Measurements from ENCODE around the gene APOA4. TPM values are rescaled to one million over a fixed set of nuclear protein-coding genes. Genes with fewer than 3 reads are reported as not detected.

APOA4 gene
- total RNA-seq, 4 donors from 2014 or later, result not detected

DNA sequence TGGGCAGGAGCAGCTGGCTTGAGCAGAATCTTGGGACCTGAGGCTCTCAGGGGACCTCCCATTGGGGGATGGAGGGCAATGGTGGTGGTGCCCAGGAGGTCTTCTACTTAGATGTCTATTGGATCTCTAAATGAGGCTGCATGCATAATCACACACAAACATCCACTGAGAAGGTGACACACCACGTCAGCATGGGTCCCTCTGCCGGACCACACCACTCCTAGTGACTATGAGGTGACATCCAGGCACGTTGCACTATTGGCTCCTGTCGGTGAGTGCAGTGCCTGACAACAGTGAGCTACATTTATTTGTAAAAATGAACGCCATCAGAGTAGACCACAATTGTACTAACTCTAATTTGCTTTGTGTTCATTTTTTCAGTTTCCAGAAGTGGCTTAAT is 2.3 kb upstream of the APOA4 start:
- Histone ChIP-seq H3K9me3 (no peaks in the 10 kb centered on the region), H3K27ac (no peak overlapping the region), H3K4me3 (no peak overlapping the region), H3K4me1 (no peaks in the 10 kb centered on the region), H3K27me3 (no peaks in the 10 kb centered on the region), H3K36me3 (no peaks in the 10 kb centered on the region)
- 75 to 83% methylated on average over 5 of the region's 5 CpGs for WGBS, 2 donors
- DNase-seq (ENCODE audit: low spot score in 2 of 2), result no peak
- TF ChIP-seq EP300 (IDR thresholded peaks at IDR 0.05) (no peak), POLR2A (IDR thresholded peaks at IDR 0.05) (no peak)
- TF ChIP-seq, protein P1, sequence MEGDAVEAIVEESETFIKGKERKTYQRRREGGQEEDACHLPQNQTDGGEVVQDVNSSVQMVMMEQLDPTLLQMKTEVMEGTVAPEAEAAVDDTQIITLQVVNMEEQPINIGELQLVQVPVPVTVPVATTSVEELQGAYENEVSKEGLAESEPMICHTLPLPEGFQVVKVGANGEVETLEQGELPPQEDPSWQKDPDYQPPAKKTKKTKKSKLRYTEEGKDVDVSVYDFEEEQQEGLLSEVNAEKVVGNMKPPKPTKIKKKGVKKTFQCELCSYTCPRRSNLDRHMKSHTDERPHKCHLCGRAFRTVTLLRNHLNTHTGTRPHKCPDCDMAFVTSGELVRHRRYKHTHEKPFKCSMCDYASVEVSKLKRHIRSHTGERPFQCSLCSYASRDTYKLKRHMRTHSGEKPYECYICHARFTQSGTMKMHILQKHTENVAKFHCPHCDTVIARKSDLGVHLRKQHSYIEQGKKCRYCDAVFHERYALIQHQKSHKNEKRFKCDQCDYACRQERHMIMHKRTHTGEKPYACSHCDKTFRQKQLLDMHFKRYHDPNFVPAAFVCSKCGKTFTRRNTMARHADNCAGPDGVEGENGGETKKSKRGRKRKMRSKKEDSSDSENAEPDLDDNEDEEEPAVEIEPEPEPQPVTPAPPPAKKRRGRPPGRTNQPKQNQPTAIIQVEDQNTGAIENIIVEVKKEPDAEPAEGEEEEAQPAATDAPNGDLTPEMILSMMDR (IDR thresholded peaks at IDR 0.05), result no peak

DNA sequence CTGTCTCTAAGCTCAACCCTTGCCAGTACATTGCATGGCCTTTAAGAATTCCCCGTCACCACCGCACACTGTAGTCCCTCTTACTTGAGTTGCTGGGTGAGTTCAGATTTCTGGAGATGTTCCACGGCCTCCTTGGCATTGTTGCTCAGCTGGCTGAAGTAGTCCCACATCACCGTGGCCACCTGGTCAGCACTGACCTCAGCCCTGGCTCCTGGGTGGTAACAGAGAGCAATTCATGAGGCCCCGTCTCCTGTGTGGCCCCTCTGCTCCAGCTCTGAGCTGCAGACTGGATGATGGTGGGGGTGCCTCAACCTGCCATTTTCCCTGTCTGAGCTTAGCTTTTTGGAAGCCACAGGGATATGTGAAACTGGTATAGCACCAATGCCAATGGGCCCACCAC is 529 bp downstream of the APOA4 start:
- Histone ChIP-seq H3K4me3 (no peak overlapping the region), H3K9me3 (no peaks in the 10 kb centered on the region), H3K36me3 (no peaks in the 10 kb centered on the region), H3K4me1 (no peaks in the 10 kb centered on the region), H3K27me3 (no peaks in the 10 kb centered on the region), H3K27ac (no peak overlapping the region)
- no peak for DNase-seq (ENCODE audit: low spot score in 2 of 2)
- 74 to 76% methylated on average over 5 of the region's 5 CpGs for WGBS, 2 donors
- TF ChIP-seq EP300 (IDR thresholded peaks at IDR 0.05) (no peak), POLR2A (IDR thresholded peaks at IDR 0.05) (no peak)
- TF ChIP-seq, protein P1 (IDR thresholded peaks at IDR 0.05), result no peak

DNA sequence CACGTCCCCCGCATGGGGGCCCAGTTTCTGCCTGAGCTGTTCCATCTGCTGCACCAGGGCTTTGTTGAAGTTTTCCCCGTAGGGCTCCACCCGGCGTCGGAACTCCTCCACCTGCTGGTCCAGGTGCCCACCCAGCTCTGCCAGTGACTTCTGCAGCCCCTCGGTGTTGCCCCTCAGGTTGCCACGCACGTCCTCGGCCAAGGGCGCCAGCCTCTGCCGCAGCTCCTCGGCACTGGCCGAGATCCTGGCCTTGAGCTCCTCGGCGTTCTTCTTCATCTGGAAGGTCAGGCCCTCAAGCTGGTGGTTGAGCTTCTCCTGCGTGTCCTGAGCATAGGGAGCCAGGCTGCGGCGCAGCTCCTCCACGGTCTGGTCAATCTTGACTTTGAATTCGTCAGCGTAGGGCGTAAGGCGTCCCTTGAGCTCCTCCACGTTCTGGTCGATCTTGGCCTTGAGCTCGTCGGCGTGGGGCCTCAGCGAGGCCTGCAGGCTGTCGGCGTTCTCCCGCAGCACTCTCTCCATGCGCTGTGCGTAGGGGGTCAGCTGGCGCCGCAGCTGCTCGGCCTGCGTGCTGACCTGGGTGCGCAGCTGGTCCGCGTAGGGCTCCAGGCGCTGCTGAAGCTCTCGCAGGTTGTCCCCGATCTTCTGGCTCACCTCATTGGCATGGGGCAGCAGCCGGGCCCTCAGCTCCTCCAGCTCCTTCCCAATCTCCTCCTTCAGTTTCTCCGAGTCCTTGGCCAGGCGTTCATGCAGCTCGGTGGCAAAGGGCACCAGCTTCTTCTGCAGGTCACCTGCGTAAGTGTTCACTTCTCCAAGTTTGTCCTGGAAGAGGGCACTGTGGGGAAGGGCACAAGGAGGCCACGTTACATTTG is 1.8 kb downstream of the APOA4 start:
- Histone ChIP-seq H3K4me1 (no peaks in the 10 kb centered on the region), H3K9me3 (no peaks in the 10 kb centered on the region), H3K27ac (no peak overlapping the region), H3K27me3 (no peaks in the 10 kb centered on the region), H3K36me3 (no peaks in the 10 kb centered on the region), H3K4me3 (no peak overlapping the region)
- no peak for DNase-seq (ENCODE audit: low spot score in 2 of 2)
- no peak for TF ChIP-seq EP300 (IDR thresholded peaks at IDR 0.05)
- TF ChIP-seq, protein P1 (IDR thresholded peaks at IDR 0.05), result no peak
- no peak for TF ChIP-seq POLR2A (IDR thresholded peaks at IDR 0.05)
- WGBS, 2 donors, result 92 to 94% methylated on average over 49 to 51 of the region's 51 CpGs

DNA sequence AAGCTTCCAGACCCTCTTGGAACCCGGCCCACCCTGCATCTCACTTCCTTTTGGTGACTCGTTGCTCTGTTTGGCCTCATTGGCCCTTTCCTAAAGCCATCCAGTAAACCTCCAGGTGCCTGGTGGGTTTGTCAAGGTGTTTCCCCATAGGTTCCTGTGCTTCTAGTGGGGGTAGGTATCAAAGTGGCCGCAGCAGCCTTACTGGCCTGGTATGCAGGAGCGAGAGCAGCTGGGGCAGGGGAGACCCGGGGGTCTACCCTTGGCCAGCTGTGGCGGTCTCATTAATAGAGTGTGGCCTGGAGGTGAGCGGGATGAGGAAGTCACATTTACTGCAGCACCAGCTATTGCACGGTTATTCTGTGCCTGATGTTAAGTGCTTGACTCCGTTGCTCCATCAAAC is 4.1 kb downstream of the APOA4 start:
- no peak for DNase-seq (ENCODE audit: low spot score in 2 of 2)
- Histone ChIP-seq H3K9me3 (no peaks in the 10 kb centered on the region), H3K27ac (no peak overlapping the region), H3K4me3 (no peak overlapping the region), H3K27me3 (no peaks in the 10 kb centered on the region), H3K36me3 (no peaks in the 10 kb centered on the region), H3K4me1 (no peaks in the 10 kb centered on the region)
- WGBS, 2 donors, result 88% methylated on average over 9 of the region's 9 CpGs
- no peak for TF ChIP-seq POLR2A (IDR thresholded peaks at IDR 0.05)

DNA sequence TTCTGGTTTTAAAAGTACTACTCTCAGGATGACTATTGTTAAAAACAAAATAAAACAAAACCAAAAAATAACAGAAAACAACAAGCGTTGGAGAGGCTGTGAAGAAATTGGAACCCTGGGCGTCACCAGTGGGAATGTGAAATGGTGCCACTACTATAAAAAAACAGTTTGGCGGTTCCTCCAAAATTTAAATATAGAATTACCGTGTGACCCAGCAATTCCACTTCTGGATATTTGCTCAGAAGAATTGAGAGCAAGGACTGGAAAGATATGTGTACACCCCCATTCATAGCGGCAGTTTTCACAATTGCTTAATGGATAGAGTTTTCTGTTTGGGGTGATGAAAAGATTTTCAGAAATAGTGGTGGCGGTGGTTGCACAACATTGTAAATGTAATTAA is 8.6 kb downstream of the APOA4 start:
- WGBS, 2 donors, result 76 to 82% methylated on average over 6 of the region's 6 CpGs
- no peak for DNase-seq (ENCODE audit: low spot score in 2 of 2)
- H3K4me1 ChIP-seq, result no peaks in the 10 kb centered on the region
- TF ChIP-seq EP300 (IDR thresholded peaks at IDR 0.05), result no peak
- H3K27ac ChIP-seq, result no peak overlapping the region
- H3K9me3 ChIP-seq, result no peaks in the 10 kb centered on the region
- no peaks in the 10 kb centered on the region for H3K36me3 ChIP-seq
- H3K4me3 ChIP-seq, result no peak overlapping the region
- H3K27me3 ChIP-seq, result no peaks in the 10 kb centered on the region

DNA sequence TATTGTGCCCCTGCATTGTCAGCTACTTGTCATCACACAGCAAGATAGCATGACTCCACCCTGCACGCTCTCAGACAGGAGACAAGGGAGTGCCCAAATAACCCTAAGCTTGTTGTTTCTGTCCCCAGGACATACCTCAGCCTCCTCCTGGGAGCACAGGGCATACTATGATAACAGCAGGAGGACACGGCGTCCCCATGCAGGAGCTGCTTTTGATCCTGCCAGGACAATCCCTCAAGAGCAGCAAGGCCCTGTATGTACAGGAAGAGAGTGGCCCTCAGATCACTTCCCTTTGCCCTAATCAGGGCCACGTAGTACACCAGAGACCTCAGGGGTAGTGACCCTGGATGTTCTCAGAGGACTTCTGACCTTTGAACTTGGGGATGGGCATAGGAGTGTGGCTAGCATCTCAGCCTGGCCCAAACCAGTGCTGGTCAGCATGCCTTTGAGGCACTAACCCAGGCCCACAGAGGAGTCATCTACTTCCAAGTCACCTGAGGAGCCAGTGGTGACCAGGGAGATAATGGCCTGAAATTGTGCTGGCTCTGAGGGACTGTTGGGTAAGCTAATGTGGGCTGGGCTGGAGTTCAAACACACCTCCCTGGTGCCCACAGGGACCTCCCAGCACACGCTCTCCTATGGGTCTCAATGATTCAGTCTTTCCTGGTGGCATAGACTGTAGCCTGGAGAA is 9.2 kb downstream of the APOA4 start:
- Histone ChIP-seq H3K27ac (no peak overlapping the region), H3K9me3 (no peaks in the 10 kb centered on the region), H3K36me3 (no peaks in the 10 kb centered on the region), H3K4me3 (no peak overlapping the region), H3K27me3 (no peaks in the 10 kb centered on the region), H3K4me1 (no peaks in the 10 kb centered on the region)
- TF ChIP-seq, protein P1 (IDR thresholded peaks at IDR 0.05), result no peak
- TF ChIP-seq POLR2A (IDR thresholded peaks at IDR 0.05) (no peak), EP300 (IDR thresholded peaks at IDR 0.05) (no peak)
- 62 to 69% methylated on average over 5 of the region's 5 CpGs for WGBS, 2 donors
- no peak for DNase-seq (ENCODE audit: low spot score in 2 of 2)

Measured in tibial nerve (tissue), 4 donors.